Femur (tissue), 1 donor: ENCODE results near the gene MAX.

ENCODE experiments used
- DNase-seq: peaks from one replicate; pipeline ENCODE4 v3.0.0-alpha.2; 2017

The MAX gene

GRCh38 chr14:65102441-65103149, at the start of gene MAX:
Gene MAX, minus strand, starts transcription at chr14:65102517. Its CDS starts 178 bp downstream, at chr14:65102339.
- DNase-seq, result peak; percentile 100

GRCh38 chr14:65151609-65151956, 49.3 kb upstream of the MAX start:
- no peak for DNase-seq

GRCh38 chr14:65150898-65151608, 48.7 kb upstream of the MAX start:
- no peak for DNase-seq

GRCh38 chr14:65149116-65149515, 46.8 kb upstream of the MAX start:
- DNase-seq, result no peak

GRCh38 chr14:65144170-65144569, 41.9 kb upstream of the MAX start:
- DNase-seq, result no peak

- DNase-seq, result no peak
Observed at GRCh38 chr14:65142914-65143625, 40.8 kb upstream of the MAX start.

GRCh38 chr14:65142429-65142828, 40.1 kb upstream of the MAX start:
- DNase-seq, result no peak

- DNase-seq, result no peak
Observed at GRCh38 chr14:65141523-65141922, 39.2 kb upstream of the MAX start.

GRCh38 chr14:65137648-65138307, 35.5 kb upstream of the MAX start:
- no peak for DNase-seq

GRCh38 chr14:65134651-65135579, 32.6 kb upstream of the MAX start:
- DNase-seq, result no peak

GRCh38 chr14:65132855-65133254, 30.5 kb upstream of the MAX start:
- DNase-seq, result no peak

GRCh38 chr14:65131301-65131701, 29.0 kb upstream of the MAX start:
- DNase-seq, result no peak

GRCh38 chr14:65128096-65128495, 25.8 kb upstream of the MAX start:
- DNase-seq, result no peak

GRCh38 chr14:65117769-65118745, 15.7 kb upstream of the MAX start:
- DNase-seq, result no peak

- DNase-seq, result no peak
Observed at GRCh38 chr14:65115615-65116014, 13.3 kb upstream of the MAX start.

GRCh38 chr14:65110525-65110924, 8.2 kb upstream of the MAX start:
- DNase-seq, result no peak

GRCh38 chr14:65109357-65109756, 7.0 kb upstream of the MAX start:
- no peak for DNase-seq

GRCh38 chr14:65107200-65107599, 4.9 kb upstream of the MAX start:
- DNase-seq, result no peak

- DNase-seq, result no peak
Observed at GRCh38 chr14:65106736-65107135, 4.4 kb upstream of the MAX start.

GRCh38 chr14:65106316-65106715, 4.0 kb upstream of the MAX start:
- no peak for DNase-seq

- no peak for DNase-seq
Observed at GRCh38 chr14:65104791-65105190, 2.5 kb upstream of the MAX start.
